ENCODE results near the gene AMBRA1.
A peak's percentile ranks its signal among the peaks of the same experiment; 100 is the strongest.

AMBRA1 gene

GRCh38 chr11:46386674-46387073, 207.1 kb downstream of the AMBRA1 start:
- no peak for DNase-seq (ENCODE audit: low read depth)
- no peak for TF ChIP-seq CTCF (IDR thresholded peaks at IDR 0.05; ENCODE audit: low read length, missing control alignments)
- H3K4me3 ChIP-seq (replicated peaks; ENCODE audit: low read depth, low read length), result no peak overlapping the region

GRCh38 chr11:46386005-46386578, 207.7 kb downstream of the AMBRA1 start:
- no peak for DNase-seq (ENCODE audit: low read depth)
- no peak overlapping the region for H3K4me3 ChIP-seq (replicated peaks; ENCODE audit: low read depth, low read length)
- no peak for TF ChIP-seq CTCF (IDR thresholded peaks at IDR 0.05; ENCODE audit: low read length, missing control alignments)

GRCh38 chr11:46385169-46386004, 208.4 kb downstream of the AMBRA1 start:
- no peak for TF ChIP-seq CTCF (IDR thresholded peaks at IDR 0.05; ENCODE audit: low read length, missing control alignments)
- H3K4me3 ChIP-seq (replicated peaks; ENCODE audit: low read depth, low read length), result no peak overlapping the region
- DNase-seq (ENCODE audit: low read depth), result no peak

- H3K4me3 ChIP-seq (replicated peaks; ENCODE audit: low read depth, low read length), result no peak overlapping the region
- no peak for DNase-seq (ENCODE audit: low read depth)
- no peak for TF ChIP-seq CTCF (IDR thresholded peaks at IDR 0.05; ENCODE audit: low read length, missing control alignments)
These were observed 209.7 kb downstream of the AMBRA1 start for GRCh38 chr11:46383974-46384701.

- no peak overlapping the region for H3K4me3 ChIP-seq (replicated peaks; ENCODE audit: low read depth, low read length)
- TF ChIP-seq CTCF (IDR thresholded peaks at IDR 0.05; ENCODE audit: low read length, missing control alignments), result no peak
- no peak for DNase-seq (ENCODE audit: low read depth)
These were observed 210.4 kb downstream of the AMBRA1 start for GRCh38 chr11:46383404-46383758.

- TF ChIP-seq CTCF (IDR thresholded peaks at IDR 0.05; ENCODE audit: low read length, missing control alignments), result peak; percentile 66
- peak overlapping the region; percentile 59 for H3K4me3 ChIP-seq (replicated peaks; ENCODE audit: low read depth, low read length)
- peak; percentile 63 for DNase-seq (ENCODE audit: low read depth)
These were observed 211.0 kb downstream of the AMBRA1 start for GRCh38 chr11:46382646-46383403.

Measured in fibroblast of pulmonary artery (primary cell).